GM23338 (cell line): ENCODE data around the gene LNP1. TPM values are rescaled to one million over a fixed set of nuclear protein-coding genes. Genes with fewer than 3 reads are reported as not detected.

Experiments used
- ATAC-seq: fragments of 200-7000 bp; cut with Tn5 transposase; 3 replicates; pipeline ENCODE4 v1.9.1; 2020
- DNase-seq: peaks from one replicate; pipeline ENCODE4 v3.0.0-alpha.2; 2015; ENCODE audit warnings: low spot score
- H2AFZ ChIP-seq: fragments of 200-600 bp; sonication (generic); 2 replicates; pipeline ENCODE4 v1.8.0; 2016; ENCODE audit warnings: antibody characterized with exemption, mild to moderate bottlenecking, moderate library complexity
- H3F3A ChIP-seq: fragments of 200-600 bp; sonication (generic); replicated peaks from 2 replicates; pipeline ENCODE4 v1.8.0; 2017; ENCODE audit warnings: antibody characterized with exemption, mixed run types, low read depth
- H3K27ac ChIP-seq: fragments of 200-600 bp; sonication (generic); 2 replicates; pipeline ENCODE4 v1.6.1; 2016; ENCODE audit warnings: low read depth
- H3K27me3 ChIP-seq: fragments of 200-600 bp; sonication (generic); 2 replicates; pipeline ENCODE4 v1.8.0; 2016; ENCODE audit warnings: mild to moderate bottlenecking, mixed run types, moderate library complexity; ENCODE audit not compliant: insufficient read depth
- H3K36me3 ChIP-seq: fragments of 200-600 bp; sonication (generic); 2 replicates; pipeline ENCODE4 v1.8.0; 2016; ENCODE audit warnings: mild to moderate bottlenecking; ENCODE audit not compliant: insufficient read depth
- H3K4me1 ChIP-seq: fragments of 200-600 bp; sonication (generic); 2 replicates; pipeline ENCODE4 v1.8.0; 2016; ENCODE audit warnings: mild to moderate bottlenecking, moderate library complexity; ENCODE audit not compliant: insufficient read depth
- H3K4me2 ChIP-seq: fragments of 200-600 bp; sonication (generic); 2 replicates; pipeline ENCODE4 v1.7.1; 2017; ENCODE audit warnings: mixed run types
- H3K4me3 ChIP-seq: fragments of 200-600 bp; sonication (generic); 2 replicates; pipeline ENCODE4 v1.6.1; 2016; ENCODE audit warnings: mixed run types
- H3K79me2 ChIP-seq: fragments of 200-600 bp; sonication (generic); replicated peaks from 2 replicates; pipeline ENCODE4 v1.8.0; 2017; ENCODE audit warnings: mild to moderate bottlenecking; ENCODE audit not compliant: insufficient read depth
- H3K9me2 ChIP-seq: fragments of 200-600 bp; sonication (generic); 2 replicates; pipeline ENCODE4 v1.8.0; 2017; ENCODE audit not compliant: insufficient read depth
- H4K20me1 ChIP-seq: fragments of 200-600 bp; sonication (generic); replicated peaks from 2 replicates; pipeline ENCODE4 v1.8.0; 2017; ENCODE audit warnings: mild to moderate bottlenecking; ENCODE audit not compliant: insufficient read depth
- H3K27ac Mint-ChIP-seq: 2 replicates; pipeline ENCODE4 v1.8.0; 2020; ENCODE audit warnings: inconsistent platforms, mild to moderate bottlenecking, moderate library complexity, mixed read lengths
- H3K27me3 Mint-ChIP-seq: 3 replicates; pipeline ENCODE4 v1.8.0; 2022; ENCODE audit warnings: low read depth, mild to moderate bottlenecking, moderate library complexity, mixed read lengths, inconsistent platforms; ENCODE audit not compliant: insufficient read depth, poor library complexity
- H3K36me3 Mint-ChIP-seq: 3 replicates; pipeline ENCODE4 v1.8.0; 2021; ENCODE audit warnings: low read depth, mild to moderate bottlenecking, inconsistent platforms, moderate library complexity, mixed read lengths
- H3K4me1 Mint-ChIP-seq: 3 replicates; pipeline ENCODE4 v1.8.0; 2020; ENCODE audit warnings: mild to moderate bottlenecking, inconsistent platforms, mixed read lengths
- H3K4me3 Mint-ChIP-seq: 3 replicates; pipeline ENCODE4 v1.8.0; 2021; ENCODE audit warnings: moderate library complexity, mild to moderate bottlenecking, inconsistent platforms, mixed read lengths
- H3K9me3 Mint-ChIP-seq: 3 replicates; pipeline ENCODE4 v1.8.0; 2020; ENCODE audit warnings: moderate library complexity, mild to moderate bottlenecking, inconsistent platforms, mixed read lengths
- CREB1 ChIP-seq: fragments of 250-450 bp; sonication (Bioruptor Pico); IDR thresholded peaks from 2 replicates; pipeline ENCODE4 v1.5.0; 2020; ENCODE audit warnings: low read depth, mild to moderate bottlenecking, moderate library complexity
- EZH2 ChIP-seq: fragments of 200-600 bp; sonication (generic); IDR thresholded peaks from one replicate; pipeline ENCODE4 v1.8.0; 2017; ENCODE audit warnings: antibody characterized with exemption, mild to moderate bottlenecking, low read depth; ENCODE audit not compliant: unreplicated experiment
- EZH2phosphoT487 ChIP-seq: fragments of 200-600 bp; sonication (generic); IDR thresholded peaks from one replicate; pipeline ENCODE4 v1.8.1; 2018; ENCODE audit warnings: antibody characterized with exemption; ENCODE audit not compliant: unreplicated experiment
- NANOG ChIP-seq: IDR thresholded peaks from 2 replicates; pipeline ENCODE4 v1.6.1; 2016; ENCODE audit warnings: antibody characterized with exemption, borderline replicate concordance
- ZNF114 ChIP-seq: fragments of 250-450 bp; sonication (Bioruptor Pico); IDR thresholded peaks from 2 replicates; pipeline ENCODE4 v1.5.0; 2020; ENCODE audit warnings: mild to moderate bottlenecking, moderate library complexity
- ZNF331 ChIP-seq: fragments of 250-450 bp; sonication (Bioruptor Pico); IDR thresholded peaks from 2 replicates; pipeline ENCODE4 v1.5.0; 2020; ENCODE audit warnings: low read depth, mild to moderate bottlenecking, moderate library complexity
- polyA plus RNA-seq: library from polyadenylated mRNA; unstranded; fragments of >200 nt; fragmentation: Nextera tagmentation; extraction: Ambion mirVana; gene quantifications from 2 replicates; pipeline ENCODE4 v1.2.1, GENCODE V29; 2016
- total RNA-seq: library from RNA; depleted of rRNA; stranded (reverse); fragments of >200 nt; shearing (Covaris generic); gene quantifications from 2 replicates; pipeline ENCODE4 v1.2.3, GENCODE V29; 2014
- TF ChIP-seq, protein P1 (sequence below): IDR thresholded peaks from one replicate; pipeline ENCODE4 v1.6.1; 2018; ENCODE audit warnings: antibody characterized with exemption; ENCODE audit not compliant: unreplicated experiment
- TF ChIP-seq, protein P2 (sequence below), 2 experiments: fragments of 200-600 bp in 1 of 2; sonication (generic) in 1 of 2; conservative IDR thresholded peaks; 2 replicates each; pipeline versions ENCODE4 v1.5.1 to v1.6.1; 2016 to 2017; ENCODE audit warnings: antibody characterized with exemption in 2 of 2, low read depth in 2 of 2, mild to moderate bottlenecking in 2 of 2, moderate library complexity in 1 of 2
- TF ChIP-seq, protein P3 (sequence below): IDR thresholded peaks from 2 replicates; pipeline ENCODE4 v1.6.1; 2016; ENCODE audit warnings: antibody characterized with exemption
- TF ChIP-seq, protein P4 (sequence below): fragments of 250-450 bp; sonication (Bioruptor Pico); IDR thresholded peaks from 2 replicates; pipeline ENCODE4 v1.5.0; 2020; ENCODE audit warnings: mild to moderate bottlenecking, moderate library complexity

Gene LNP1
- total and polyA plus RNA-seq, 2 experiments from 2014 or later = 4.7 to 6.7 TPM

DNA sequence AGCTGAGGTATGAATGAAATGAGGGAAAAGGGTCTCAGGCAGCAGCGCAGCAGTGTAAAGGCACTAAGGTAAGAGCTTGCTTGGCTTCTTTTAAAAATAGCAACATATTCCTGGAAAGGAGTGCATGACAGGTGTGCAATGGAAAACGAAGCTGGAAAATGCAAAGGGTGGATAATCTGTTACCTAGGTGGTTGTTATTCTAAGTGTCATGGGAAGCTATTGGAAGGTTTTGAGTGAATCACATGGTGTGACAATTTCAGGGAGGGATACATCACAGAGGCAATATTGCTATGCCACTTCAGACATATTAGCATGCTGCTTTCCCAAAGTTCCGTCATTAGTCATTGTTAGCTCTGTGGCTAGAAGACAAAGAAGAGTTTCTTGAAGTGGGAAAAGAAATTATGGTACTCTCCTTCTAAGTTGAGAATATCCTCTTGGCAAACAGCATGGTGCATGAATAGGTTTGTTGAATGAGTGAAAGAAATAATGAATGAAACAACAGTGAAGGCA lies 62.4 kb downstream of the LNP1 start (continued):
- TF ChIP-seq, protein P1, sequence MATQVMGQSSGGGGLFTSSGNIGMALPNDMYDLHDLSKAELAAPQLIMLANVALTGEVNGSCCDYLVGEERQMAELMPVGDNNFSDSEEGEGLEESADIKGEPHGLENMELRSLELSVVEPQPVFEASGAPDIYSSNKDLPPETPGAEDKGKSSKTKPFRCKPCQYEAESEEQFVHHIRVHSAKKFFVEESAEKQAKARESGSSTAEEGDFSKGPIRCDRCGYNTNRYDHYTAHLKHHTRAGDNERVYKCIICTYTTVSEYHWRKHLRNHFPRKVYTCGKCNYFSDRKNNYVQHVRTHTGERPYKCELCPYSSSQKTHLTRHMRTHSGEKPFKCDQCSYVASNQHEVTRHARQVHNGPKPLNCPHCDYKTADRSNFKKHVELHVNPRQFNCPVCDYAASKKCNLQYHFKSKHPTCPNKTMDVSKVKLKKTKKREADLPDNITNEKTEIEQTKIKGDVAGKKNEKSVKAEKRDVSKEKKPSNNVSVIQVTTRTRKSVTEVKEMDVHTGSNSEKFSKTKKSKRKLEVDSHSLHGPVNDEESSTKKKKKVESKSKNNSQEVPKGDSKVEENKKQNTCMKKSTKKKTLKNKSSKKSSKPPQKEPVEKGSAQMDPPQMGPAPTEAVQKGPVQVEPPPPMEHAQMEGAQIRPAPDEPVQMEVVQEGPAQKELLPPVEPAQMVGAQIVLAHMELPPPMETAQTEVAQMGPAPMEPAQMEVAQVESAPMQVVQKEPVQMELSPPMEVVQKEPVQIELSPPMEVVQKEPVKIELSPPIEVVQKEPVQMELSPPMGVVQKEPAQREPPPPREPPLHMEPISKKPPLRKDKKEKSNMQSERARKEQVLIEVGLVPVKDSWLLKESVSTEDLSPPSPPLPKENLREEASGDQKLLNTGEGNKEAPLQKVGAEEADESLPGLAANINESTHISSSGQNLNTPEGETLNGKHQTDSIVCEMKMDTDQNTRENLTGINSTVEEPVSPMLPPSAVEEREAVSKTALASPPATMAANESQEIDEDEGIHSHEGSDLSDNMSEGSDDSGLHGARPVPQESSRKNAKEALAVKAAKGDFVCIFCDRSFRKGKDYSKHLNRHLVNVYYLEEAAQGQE = no peak
- TF ChIP-seq, protein P2, sequence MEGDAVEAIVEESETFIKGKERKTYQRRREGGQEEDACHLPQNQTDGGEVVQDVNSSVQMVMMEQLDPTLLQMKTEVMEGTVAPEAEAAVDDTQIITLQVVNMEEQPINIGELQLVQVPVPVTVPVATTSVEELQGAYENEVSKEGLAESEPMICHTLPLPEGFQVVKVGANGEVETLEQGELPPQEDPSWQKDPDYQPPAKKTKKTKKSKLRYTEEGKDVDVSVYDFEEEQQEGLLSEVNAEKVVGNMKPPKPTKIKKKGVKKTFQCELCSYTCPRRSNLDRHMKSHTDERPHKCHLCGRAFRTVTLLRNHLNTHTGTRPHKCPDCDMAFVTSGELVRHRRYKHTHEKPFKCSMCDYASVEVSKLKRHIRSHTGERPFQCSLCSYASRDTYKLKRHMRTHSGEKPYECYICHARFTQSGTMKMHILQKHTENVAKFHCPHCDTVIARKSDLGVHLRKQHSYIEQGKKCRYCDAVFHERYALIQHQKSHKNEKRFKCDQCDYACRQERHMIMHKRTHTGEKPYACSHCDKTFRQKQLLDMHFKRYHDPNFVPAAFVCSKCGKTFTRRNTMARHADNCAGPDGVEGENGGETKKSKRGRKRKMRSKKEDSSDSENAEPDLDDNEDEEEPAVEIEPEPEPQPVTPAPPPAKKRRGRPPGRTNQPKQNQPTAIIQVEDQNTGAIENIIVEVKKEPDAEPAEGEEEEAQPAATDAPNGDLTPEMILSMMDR (conservative IDR thresholded peaks at IDR 0.05; ENCODE audit: low read depth in 2 of 2) = no peak

DNA sequence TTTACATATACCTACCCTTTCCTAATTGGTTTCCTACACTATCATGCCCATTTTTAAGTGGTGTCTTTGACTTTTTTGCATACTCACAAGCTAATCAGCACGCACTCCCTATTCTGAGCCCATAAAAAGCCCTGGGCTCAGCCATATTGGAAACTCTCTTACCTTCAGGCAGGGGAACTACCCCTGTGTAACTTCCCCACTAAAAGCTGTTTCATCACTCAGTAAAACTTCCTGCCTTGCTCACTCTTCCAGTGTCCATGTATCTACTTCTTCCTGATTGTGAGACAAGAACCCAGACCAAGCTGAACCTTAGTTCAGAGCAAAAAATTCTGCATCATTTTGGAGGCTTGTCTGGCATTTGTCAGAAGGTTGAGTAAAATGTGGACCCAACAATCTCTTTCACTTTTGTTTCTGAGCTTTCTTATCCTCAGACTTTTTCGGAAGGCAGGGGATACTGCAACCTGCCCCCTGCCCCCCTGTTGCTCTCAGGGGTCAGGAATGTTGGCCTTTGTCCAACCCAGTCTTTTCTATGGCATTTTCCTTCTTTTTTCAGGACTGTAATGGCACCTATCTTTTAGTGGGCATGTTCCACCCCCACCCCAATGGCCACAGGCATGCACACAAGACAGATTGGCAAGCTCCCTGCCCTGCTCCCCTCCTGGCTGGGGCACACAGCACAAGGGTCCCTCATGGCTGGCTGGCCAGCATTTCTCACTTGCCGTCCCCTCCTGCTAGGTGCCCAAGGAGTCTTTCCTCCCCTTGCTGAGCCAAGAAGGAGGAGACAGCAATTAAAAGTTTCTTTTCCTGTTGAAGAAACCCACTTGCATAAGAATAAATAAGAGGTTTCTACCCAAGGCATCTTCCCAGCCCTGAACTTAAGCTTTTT lies 64.8 kb downstream of the LNP1 start:
- Mint-ChIP-seq H3K4me1 (no peaks in the 10 kb centered on the region), H3K27ac (no peak overlapping the region), H3K9me3 (peaks cover 45% of the 10 kb centered on the region), H3K36me3 (peaks cover 31% of the 10 kb centered on the region), H3K27me3 (no peaks in the 10 kb centered on the region), H3K4me3 (no peak overlapping the region)
- no peak for ATAC-seq
- Histone ChIP-seq H3K4me3 (no peak overlapping the region), H3K9me2 (no peaks in the 10 kb centered on the region), H3K4me2 (no peak overlapping the region), H3F3A (no peaks in the 10 kb centered on the region), H3K4me1 (no peaks in the 10 kb centered on the region), H3K27me3 (no peaks in the 10 kb centered on the region), H4K20me1 (no peaks in the 10 kb centered on the region), H3K27ac (no peak overlapping the region), H2AFZ (peak overlapping the region; percentile 75; the same call in 1 of the 2 replicates), H3K36me3 (peaks cover 10% of the 10 kb centered on the region; the same call in 1 of the 2 replicates), H3K79me2 (no peaks in the 10 kb centered on the region)
- DNase-seq = no peak
- TF ChIP-seq, protein P3, sequence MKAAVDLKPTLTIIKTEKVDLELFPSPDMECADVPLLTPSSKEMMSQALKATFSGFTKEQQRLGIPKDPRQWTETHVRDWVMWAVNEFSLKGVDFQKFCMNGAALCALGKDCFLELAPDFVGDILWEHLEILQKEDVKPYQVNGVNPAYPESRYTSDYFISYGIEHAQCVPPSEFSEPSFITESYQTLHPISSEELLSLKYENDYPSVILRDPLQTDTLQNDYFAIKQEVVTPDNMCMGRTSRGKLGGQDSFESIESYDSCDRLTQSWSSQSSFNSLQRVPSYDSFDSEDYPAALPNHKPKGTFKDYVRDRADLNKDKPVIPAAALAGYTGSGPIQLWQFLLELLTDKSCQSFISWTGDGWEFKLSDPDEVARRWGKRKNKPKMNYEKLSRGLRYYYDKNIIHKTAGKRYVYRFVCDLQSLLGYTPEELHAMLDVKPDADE = no peak
- TF ChIP-seq EZH2 (no peak), ZNF331 (CRISPR knock-in tag) (no peak), ZNF114 (CRISPR knock-in tag) (no peak), EZH2phosphoT487 (no peak), NANOG (no peak), CREB1 (CRISPR knock-in tag) (no peak)
- TF ChIP-seq, protein P4, sequence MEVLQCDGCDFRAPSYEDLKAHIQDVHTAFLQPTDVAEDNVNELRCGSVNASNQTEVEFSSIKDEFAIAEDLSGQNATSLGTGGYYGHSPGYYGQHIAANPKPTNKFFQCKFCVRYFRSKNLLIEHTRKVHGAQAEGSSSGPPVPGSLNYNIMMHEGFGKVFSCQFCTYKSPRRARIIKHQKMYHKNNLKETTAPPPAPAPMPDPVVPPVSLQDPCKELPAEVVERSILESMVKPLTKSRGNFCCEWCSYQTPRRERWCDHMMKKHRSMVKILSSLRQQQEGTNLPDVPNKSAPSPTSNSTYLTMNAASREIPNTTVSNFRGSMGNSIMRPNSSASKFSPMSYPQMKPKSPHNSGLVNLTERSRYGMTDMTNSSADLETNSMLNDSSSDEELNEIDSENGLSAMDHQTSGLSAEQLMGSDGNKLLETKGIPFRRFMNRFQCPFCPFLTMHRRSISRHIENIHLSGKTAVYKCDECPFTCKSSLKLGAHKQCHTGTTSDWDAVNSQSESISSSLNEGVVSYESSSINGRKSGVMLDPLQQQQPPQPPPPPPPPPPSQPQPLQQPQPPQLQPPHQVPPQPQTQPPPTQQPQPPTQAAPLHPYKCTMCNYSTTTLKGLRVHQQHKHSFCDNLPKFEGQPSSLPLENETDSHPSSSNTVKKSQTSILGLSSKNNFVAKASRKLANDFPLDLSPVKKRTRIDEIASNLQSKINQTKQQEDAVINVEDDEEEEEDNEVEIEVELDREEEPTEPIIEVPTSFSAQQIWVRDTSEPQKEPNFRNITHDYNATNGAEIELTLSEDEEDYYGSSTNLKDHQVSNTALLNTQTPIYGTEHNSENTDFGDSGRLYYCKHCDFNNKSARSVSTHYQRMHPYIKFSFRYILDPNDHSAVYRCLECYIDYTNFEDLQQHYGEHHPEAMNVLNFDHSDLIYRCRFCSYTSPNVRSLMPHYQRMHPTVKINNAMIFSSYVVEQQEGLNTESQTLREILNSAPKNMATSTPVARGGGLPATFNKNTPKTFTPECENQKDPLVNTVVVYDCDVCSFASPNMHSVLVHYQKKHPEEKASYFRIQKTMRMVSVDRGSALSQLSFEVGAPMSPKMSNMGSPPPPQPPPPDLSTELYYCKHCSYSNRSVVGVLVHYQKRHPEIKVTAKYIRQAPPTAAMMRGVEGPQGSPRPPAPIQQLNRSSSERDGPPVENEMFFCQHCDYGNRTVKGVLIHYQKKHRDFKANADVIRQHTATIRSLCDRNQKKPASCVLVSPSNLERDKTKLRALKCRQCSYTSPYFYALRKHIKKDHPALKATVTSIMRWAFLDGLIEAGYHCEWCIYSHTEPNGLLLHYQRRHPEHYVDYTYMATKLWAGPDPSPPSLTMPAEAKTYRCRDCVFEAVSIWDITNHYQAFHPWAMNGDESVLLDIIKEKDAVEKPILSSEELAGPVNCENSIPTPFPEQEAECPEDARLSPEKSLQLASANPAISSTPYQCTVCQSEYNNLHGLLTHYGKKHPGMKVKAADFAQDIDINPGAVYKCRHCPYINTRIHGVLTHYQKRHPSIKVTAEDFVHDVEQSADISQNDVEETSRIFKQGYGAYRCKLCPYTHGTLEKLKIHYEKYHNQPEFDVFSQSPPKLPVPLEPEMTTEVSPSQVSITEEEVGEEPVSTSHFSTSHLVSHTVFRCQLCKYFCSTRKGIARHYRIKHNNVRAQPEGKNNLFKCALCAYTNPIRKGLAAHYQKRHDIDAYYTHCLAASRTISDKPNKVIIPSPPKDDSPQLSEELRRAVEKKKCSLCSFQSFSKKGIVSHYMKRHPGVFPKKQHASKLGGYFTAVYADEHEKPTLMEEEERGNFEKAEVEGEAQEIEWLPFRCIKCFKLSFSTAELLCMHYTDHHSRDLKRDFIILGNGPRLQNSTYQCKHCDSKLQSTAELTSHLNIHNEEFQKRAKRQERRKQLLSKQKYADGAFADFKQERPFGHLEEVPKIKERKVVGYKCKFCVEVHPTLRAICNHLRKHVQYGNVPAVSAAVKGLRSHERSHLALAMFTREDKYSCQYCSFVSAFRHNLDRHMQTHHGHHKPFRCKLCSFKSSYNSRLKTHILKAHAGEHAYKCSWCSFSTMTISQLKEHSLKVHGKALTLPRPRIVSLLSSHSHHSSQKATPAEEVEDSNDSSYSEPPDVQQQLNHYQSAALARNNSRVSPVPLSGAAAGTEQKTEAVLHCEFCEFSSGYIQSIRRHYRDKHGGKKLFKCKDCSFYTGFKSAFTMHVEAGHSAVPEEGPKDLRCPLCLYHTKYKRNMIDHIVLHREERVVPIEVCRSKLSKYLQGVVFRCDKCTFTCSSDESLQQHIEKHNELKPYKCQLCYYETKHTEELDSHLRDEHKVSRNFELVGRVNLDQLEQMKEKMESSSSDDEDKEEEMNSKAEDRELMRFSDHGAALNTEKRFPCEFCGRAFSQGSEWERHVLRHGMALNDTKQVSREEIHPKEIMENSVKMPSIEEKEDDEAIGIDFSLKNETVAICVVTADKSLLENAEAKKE (CRISPR knock-in tag) = no peak
